Lower leg skin (tissue), 4 donors: Measurements from ENCODE around the gene CACNA1A. TPM values are rescaled to one million over a fixed set of nuclear protein-coding genes. Genes with fewer than 3 reads are reported as not detected.

Experiments
- DNase-seq, 2 donors: peaks; one replicate each; pipeline ENCODE4 v3.0.0-alpha.2; 2019; ENCODE audit warnings: low spot score in 2 of 2
- H3K4me3 ChIP-seq: fragments of 200-600 bp; sonication (generic); 2 replicates; pipeline ENCODE4 v1.5.1; 2017; ENCODE audit warnings: mild to moderate bottlenecking, low read depth; ENCODE audit not compliant: poor library complexity, severe bottlenecking
- POLR2A ChIP-seq, 2 donors: fragments of 450-650 bp; IDR thresholded peaks; one replicate each; pipeline ENCODE4 v1.6.1; 2016 to 2017; ENCODE audit warnings: antibody characterized with exemption in 2 of 2, mild to moderate bottlenecking in 1 of 2, moderate library complexity in 1 of 2
- WGBS, 2 donors: methylation state at CpG; one replicate each; pipeline ENCODE4 v1.1.5; 2018; 5-methylcytosine and 5-hydroxymethylcytosine counted together
- intact Hi-C: fragments of 100-400 bp; cut with DNase I; formaldehyde crosslinking; loops from one replicate; pipeline ENCODE4 v1.15.0; 2023; ENCODE audit warnings: low total_unique reads
- total RNA-seq, 4 donors: library from RNA; depleted of rRNA; stranded (reverse); fragments of >200 nt; gene quantifications; one replicate each; pipeline ENCODE4 v1.1.0, GENCODE V29; 2016
- TF ChIP-seq, protein P1 (sequence below), 3 donors: fragments of 450-650 bp; IDR thresholded peaks; one replicate each; pipeline ENCODE4 v1.5.1; 2016; ENCODE audit warnings: antibody characterized with exemption in 3 of 3, mild to moderate bottlenecking in 3 of 3, moderate library complexity in 2 of 3

The CACNA1A gene
- under 1 TPM in 3 of 4 donors, not detected in 1; 0.16 to 0.46 (median 0.22) TPM for total RNA-seq

DNA sequence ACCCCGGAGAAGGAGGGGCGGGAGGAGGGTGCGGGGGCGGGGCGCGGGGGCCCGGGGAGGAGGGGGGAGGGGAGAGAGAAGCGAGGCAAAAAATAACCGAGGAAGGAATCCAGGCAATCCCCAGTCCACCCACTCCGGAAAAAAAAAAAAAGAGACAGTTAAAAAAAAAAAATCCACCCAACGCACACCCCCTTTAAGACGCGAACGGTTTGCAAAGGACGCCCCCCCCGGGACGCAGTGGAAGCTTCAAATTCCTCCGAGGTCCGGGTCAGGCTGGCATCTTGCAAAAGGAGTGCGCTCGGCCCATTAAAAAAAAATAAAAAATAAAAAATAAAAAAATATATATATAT lies at the start of gene CACNA1A:
Gene CACNA1A, minus strand, starts transcription at position 9 of the 350 bp plus-strand sequence. CDS start 255 bp downstream, outside the sequence.
- intact Hi-C loops, result no loop called here

DNA sequence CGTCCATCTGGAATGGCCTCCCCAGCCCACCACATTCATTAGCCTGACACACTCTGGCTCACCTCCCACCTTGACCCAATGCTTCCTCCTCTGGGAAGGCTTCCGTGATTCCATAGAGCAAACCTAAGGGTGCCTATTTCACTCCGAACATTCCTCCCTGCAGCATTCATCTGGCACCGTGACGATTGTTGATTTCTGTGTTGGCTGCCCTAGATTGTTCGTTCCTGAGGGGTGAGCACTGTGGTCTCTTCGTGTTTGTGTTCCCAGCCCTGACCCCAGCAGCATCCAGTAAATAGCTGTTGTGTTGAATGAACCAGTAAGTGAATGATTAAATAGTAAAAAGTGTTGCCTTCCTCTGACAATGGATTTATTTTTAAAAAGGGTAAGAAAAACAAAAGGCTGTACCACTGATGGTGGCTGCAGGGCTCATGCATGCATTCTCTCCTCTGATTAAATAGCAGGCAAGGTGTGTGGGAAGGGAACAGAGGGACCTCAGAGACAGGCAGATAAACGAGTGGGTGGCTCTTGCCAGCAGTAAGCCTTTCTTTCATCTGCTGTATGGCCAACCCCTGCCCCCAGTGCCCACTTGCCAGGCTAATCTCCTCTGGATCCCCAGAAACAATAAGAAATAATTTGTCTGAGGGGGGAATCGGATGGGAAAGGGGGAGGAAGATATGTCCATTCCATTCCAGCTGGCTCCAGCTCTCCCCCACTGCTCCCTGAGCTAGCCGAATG lies 48.4 kb upstream of the CACNA1A start:
- DNase-seq, result no peak
- WGBS, 2 donors, result 54 to 58% methylated on average over 10 of the region's 10 CpGs
- H3K4me3 ChIP-seq, result no peak overlapping the region
- intact Hi-C loops, result no loop called here
- TF ChIP-seq POLR2A (IDR thresholded peaks at IDR 0.05), result no peak
- TF ChIP-seq, protein P1, sequence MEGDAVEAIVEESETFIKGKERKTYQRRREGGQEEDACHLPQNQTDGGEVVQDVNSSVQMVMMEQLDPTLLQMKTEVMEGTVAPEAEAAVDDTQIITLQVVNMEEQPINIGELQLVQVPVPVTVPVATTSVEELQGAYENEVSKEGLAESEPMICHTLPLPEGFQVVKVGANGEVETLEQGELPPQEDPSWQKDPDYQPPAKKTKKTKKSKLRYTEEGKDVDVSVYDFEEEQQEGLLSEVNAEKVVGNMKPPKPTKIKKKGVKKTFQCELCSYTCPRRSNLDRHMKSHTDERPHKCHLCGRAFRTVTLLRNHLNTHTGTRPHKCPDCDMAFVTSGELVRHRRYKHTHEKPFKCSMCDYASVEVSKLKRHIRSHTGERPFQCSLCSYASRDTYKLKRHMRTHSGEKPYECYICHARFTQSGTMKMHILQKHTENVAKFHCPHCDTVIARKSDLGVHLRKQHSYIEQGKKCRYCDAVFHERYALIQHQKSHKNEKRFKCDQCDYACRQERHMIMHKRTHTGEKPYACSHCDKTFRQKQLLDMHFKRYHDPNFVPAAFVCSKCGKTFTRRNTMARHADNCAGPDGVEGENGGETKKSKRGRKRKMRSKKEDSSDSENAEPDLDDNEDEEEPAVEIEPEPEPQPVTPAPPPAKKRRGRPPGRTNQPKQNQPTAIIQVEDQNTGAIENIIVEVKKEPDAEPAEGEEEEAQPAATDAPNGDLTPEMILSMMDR (IDR thresholded peaks at IDR 0.05), result no peak

More for the DNA sequence above, at the start of gene CACNA1A:
- WGBS, 2 donors, result 1 to 3% methylated on average over 21 of the region's 21 CpGs
- no peak for DNase-seq
- no peak for TF ChIP-seq POLR2A (IDR thresholded peaks at IDR 0.05)
- TF ChIP-seq, protein P1 (IDR thresholded peaks at IDR 0.05), result no peak
- no peak within 1 kb of the TSS for H3K4me3 ChIP-seq

DNA sequence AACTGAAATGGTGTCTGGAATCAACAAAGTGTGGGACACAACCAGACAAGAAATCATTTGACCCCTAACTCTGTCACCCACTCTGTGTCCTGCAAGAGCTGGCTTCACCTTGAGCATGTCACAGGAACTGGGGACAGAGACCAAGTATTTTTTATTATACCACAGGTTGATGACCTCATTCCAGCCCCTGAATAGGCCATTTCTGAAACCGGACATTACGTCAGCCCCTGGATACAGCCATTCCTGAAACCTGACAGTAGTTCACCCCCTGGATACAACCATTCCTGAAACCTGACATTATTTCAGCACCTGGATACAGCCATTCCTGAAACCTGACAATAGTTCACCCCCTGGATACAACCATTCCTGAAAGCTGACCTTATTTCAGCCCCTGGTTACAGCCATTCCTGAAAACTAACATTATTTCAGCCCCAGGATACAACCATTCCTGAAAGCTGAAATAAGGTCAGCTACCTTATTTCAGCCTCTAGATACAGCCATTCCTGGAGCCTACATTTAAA lies 47.7 kb upstream of the CACNA1A start:
- intact Hi-C loops, result no loop called here
- no peak overlapping the region for H3K4me3 ChIP-seq
- TF ChIP-seq POLR2A (IDR thresholded peaks at IDR 0.05), result no peak
- 94 to 97% methylated on average over 2 of the region's 2 CpGs for WGBS, 2 donors
- no peak for DNase-seq

DNA sequence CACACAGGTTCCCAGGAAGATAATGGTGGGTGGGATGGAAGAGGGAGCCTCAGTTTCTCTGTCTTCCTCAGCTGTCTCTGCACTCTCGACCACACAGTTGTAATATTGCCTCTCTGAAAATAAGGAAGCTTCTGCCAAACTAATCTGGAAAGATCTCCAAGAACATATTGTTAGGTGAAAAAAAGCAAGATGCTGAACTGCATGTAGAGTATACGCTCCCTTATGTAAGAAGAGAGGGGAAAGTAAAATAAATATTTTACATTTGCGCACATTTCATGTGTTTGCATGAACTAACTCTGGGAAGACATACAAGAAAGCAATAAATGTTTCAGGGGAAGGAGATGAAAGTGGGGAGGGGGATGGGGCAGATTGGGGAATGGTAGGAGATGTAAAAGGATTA lies 41.9 kb upstream of the CACNA1A start:
- no peak for TF ChIP-seq POLR2A (IDR thresholded peaks at IDR 0.05)
- TF ChIP-seq, protein P1 (IDR thresholded peaks at IDR 0.05), result no peak

DNA sequence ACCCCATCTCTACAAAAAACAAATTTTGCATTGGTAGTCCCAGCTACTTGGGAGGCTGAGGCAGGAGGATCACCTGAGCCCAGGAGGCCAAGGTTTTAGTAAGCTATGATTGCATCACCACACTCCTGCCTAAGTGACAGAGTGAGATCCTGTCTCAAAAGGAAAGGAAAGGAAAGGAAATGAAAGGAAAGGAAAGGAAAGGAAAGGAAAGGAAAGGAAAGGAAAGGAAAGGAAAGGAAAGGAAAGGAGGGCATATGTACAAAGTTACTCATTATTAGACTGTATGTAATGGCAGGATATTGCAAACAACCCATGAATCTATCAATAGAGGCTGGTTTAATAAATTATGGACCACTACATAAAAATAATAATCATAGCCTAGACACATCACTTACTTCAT lies 40.8 kb upstream of the CACNA1A start:
- intact Hi-C loops, result no loop called here
- no peak overlapping the region for H3K4me3 ChIP-seq
- TF ChIP-seq POLR2A (IDR thresholded peaks at IDR 0.05), result no peak
- TF ChIP-seq, protein P1 (IDR thresholded peaks at IDR 0.05), result no peak
- DNase-seq, result no peak

More for the DNA sequence above, 41.9 kb upstream of the CACNA1A start:
- 82 to 83% methylated on average over 3 of the region's 3 CpGs for WGBS, 2 donors
- H3K4me3 ChIP-seq, result no peak overlapping the region
- intact Hi-C loops, result no loop called here
- no peak for DNase-seq

DNA sequence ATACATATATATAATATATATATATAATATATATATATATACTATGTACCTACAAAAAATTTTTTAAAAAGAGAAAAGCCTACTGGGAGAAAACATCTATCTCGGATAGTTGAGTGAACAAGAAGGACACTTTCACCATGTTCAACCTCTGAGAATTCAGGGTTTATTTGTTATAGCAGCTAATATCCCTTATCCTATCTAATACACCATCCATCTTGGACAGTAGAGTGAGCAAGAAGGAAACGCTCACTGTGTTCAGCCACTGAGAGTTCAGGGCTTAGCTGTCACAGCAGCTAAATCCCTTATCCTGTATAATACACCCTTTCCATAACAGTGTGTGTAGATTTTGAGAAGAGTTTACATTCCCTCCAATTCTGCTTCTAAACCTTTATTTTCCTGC lies 38.1 kb upstream of the CACNA1A start:
- TF ChIP-seq, protein P1 (IDR thresholded peaks at IDR 0.05), result no peak
- no peak for TF ChIP-seq POLR2A (IDR thresholded peaks at IDR 0.05)
- 83 to 85% methylated on average over 2 of the region's 2 CpGs for WGBS, 2 donors
- no peak overlapping the region for H3K4me3 ChIP-seq
- DNase-seq, result no peak
- intact Hi-C loops, result no loop called here
